ENCODE measurements around the gene TOP3B. TPM values are rescaled to one million over a fixed set of nuclear protein-coding genes. Genes with fewer than 3 reads are reported as not detected.

TOP3B gene
- total RNA-seq, 4 donors from 2014 or later = 8.2 to 15.7 (median 14.2) TPM

- no peak overlapping the region for H3K27ac ChIP-seq
- in situ Hi-C loops (cut with MboI; ENCODE audit: low sequenced_read_pairs in 4 of 4) (no loop called here), intact Hi-C loops (cut with DNase I; ENCODE audit: low total_unique reads) (no loop called here)
- no peaks in the 10 kb centered on the region for H3K27me3 ChIP-seq
- H3K9me3 ChIP-seq = no peaks in the 10 kb centered on the region
- ATAC-seq = no peak
- H3K36me3 ChIP-seq = no peaks in the 10 kb centered on the region
- no peak for DNase-seq
- no peaks in the 10 kb centered on the region for H3K4me1 ChIP-seq
- H3K4me3 ChIP-seq = no peak overlapping the region
- no peak for TF ChIP-seq CTCF (IDR thresholded peaks at IDR 0.05 in 4 of 5, conservative IDR thresholded peaks at IDR 0.05 in 1 of 5)
- TF ChIP-seq POLR2A (IDR thresholded peaks at IDR 0.05) = no peak
Measured at GRCh38 chr22:22022947-22023534, 40.5 kb upstream of the TOP3B start.

GRCh38 chr22:22022255-22022840, 39.8 kb upstream of the TOP3B start:
- no peak overlapping the region for H3K27ac ChIP-seq
- DNase-seq (no peak), ATAC-seq (no peak)
- no peaks in the 10 kb centered on the region for H3K9me3 ChIP-seq
- no peak for TF ChIP-seq CTCF (IDR thresholded peaks at IDR 0.05 in 4 of 5, conservative IDR thresholded peaks at IDR 0.05 in 1 of 5)
- TF ChIP-seq POLR2A (IDR thresholded peaks at IDR 0.05) = no peak
- H3K4me1 ChIP-seq = no peaks in the 10 kb centered on the region
- H3K4me3 ChIP-seq = no peak overlapping the region
- H3K27me3 ChIP-seq = no peaks in the 10 kb centered on the region
- in situ Hi-C loops (cut with MboI; ENCODE audit: low sequenced_read_pairs in 4 of 4) (no loop called here), intact Hi-C loops (cut with DNase I; ENCODE audit: low total_unique reads) (no loop called here)
- H3K36me3 ChIP-seq = no peaks in the 10 kb centered on the region

GRCh38 chr22:22021162-22021750, 38.7 kb upstream of the TOP3B start:
- Histone ChIP-seq H3K36me3 (no peaks in the 10 kb centered on the region), H3K27ac (no peak overlapping the region), H3K9me3 (no peaks in the 10 kb centered on the region), H3K4me3 (no peak overlapping the region), H3K27me3 (no peaks in the 10 kb centered on the region), H3K4me1 (no peaks in the 10 kb centered on the region)
- intact Hi-C loops (cut with DNase I; ENCODE audit: low total_unique reads) (no loop called here), in situ Hi-C loops (cut with MboI; ENCODE audit: low sequenced_read_pairs in 4 of 4) (no loop called here)
- DNase-seq (no peak), ATAC-seq (no peak)
- TF ChIP-seq CTCF (IDR thresholded peaks at IDR 0.05 in 4 of 5, conservative IDR thresholded peaks at IDR 0.05 in 1 of 5) (no peak), POLR2A (IDR thresholded peaks at IDR 0.05) (no peak)

GRCh38 chr22:22020425-22020852, 37.9 kb upstream of the TOP3B start:
- TF ChIP-seq CTCF (IDR thresholded peaks at IDR 0.05 in 4 of 5, conservative IDR thresholded peaks at IDR 0.05 in 1 of 5) = no peak
- no peak for TF ChIP-seq POLR2A (IDR thresholded peaks at IDR 0.05)
- no peaks in the 10 kb centered on the region for H3K9me3 ChIP-seq
- H3K36me3 ChIP-seq = no peaks in the 10 kb centered on the region
- in situ Hi-C loops (cut with MboI; ENCODE audit: low sequenced_read_pairs in 4 of 4) (no loop called here), intact Hi-C loops (cut with DNase I; ENCODE audit: low total_unique reads) (no loop called here)
- H3K4me3 ChIP-seq = no peak overlapping the region
- no peaks in the 10 kb centered on the region for H3K4me1 ChIP-seq
- ATAC-seq = no peak
- no peak for DNase-seq
- no peak overlapping the region for H3K27ac ChIP-seq
- H3K27me3 ChIP-seq = no peaks in the 10 kb centered on the region

All from gastrocnemius medialis (tissue), 4 donors.